GM12872 (cell line): Measurements from ENCODE around the gene MTUS2.

ENCODE experiments used
- TF ChIP-seq, protein P1 (sequence below): IDR thresholded peaks from 3 replicates; pipeline ENCODE4 v1.5.1; 2011; ENCODE audit warnings: low read depth, mild to moderate bottlenecking, low read length, moderate library complexity; ENCODE audit not compliant: insufficient read depth

The MTUS2 gene

DNA sequence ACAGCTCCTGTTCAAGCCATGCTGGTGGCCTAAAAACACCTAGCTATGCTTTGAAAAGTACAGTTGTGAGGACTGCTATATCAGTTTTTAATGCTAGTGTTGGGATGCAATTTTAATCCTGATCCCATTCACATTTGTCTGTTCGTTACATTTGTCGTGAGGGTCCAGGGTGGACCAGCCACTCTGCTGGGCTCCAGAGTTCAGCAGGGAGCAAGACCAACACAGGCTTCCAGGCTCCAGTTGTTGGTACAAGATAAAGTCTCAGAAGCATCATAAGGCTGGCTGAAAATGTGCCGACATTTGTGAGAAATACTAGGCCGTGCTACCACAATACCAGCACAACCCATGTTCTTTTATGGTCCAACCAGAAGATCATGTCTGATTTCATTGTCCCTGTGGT, 564.7 kb downstream of the MTUS2 start:
- TF ChIP-seq, protein P1, sequence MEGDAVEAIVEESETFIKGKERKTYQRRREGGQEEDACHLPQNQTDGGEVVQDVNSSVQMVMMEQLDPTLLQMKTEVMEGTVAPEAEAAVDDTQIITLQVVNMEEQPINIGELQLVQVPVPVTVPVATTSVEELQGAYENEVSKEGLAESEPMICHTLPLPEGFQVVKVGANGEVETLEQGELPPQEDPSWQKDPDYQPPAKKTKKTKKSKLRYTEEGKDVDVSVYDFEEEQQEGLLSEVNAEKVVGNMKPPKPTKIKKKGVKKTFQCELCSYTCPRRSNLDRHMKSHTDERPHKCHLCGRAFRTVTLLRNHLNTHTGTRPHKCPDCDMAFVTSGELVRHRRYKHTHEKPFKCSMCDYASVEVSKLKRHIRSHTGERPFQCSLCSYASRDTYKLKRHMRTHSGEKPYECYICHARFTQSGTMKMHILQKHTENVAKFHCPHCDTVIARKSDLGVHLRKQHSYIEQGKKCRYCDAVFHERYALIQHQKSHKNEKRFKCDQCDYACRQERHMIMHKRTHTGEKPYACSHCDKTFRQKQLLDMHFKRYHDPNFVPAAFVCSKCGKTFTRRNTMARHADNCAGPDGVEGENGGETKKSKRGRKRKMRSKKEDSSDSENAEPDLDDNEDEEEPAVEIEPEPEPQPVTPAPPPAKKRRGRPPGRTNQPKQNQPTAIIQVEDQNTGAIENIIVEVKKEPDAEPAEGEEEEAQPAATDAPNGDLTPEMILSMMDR = no peak

DNA sequence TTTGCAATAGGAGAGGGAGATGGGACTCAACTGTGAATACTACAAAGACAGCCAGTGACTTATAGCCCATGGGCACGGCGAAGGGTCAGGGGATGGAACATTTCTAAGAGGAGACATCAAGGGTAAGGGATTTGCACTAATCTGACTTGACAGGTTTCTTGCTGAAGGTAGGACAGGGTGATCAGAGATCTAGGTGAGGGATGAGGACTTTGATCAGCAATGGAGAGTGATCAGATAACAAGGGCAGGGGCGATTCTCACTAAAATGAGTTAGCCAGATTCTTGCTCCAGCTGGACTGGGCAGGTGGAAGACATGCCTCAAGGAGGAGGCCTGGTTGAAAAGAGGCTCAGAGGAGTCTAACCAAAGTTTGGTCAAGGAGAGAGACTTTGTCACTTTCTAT, 566.1 kb downstream of the MTUS2 start:
- TF ChIP-seq, protein P1 = no peak

DNA sequence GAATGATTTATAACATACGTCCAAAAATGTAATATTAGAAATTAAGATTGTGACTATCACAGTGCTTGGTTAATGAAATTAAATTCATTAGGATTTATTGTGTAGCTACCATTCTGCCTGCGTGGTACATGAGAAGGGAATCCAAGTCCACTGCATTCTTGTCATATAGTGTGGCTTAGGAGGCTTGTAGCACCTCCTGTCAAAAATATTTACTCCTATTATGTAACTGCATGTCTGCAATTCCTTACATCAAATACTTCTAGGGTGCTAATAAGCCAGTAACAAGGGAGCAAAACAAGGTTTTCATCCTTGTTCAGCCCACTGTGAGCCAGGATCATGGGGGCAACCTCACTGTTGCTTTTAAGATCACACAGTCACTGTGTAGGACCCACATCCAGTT, 576.3 kb downstream of the MTUS2 start:
- TF ChIP-seq, protein P1 = no peak

DNA sequence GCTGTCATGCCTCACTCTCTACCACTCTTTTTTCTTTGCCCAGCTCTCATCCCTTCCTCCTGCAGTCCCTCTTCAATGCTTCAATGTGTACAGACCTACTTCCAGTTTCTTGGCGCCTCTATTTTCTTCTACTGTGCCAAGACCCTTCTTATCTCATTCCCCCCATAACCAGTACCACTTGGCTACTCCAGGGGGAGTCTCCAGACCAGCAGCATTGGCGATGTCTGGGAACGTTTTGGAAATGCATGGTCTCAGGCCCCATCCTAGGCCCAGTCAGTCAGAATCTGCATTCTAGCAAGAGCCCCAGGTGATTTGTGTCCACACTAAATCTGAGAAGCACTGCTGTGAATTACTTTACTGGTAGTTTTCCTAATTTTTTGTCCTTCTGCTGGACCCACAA, 577.1 kb downstream of the MTUS2 start:
- TF ChIP-seq, protein P1 = no peak

DNA sequence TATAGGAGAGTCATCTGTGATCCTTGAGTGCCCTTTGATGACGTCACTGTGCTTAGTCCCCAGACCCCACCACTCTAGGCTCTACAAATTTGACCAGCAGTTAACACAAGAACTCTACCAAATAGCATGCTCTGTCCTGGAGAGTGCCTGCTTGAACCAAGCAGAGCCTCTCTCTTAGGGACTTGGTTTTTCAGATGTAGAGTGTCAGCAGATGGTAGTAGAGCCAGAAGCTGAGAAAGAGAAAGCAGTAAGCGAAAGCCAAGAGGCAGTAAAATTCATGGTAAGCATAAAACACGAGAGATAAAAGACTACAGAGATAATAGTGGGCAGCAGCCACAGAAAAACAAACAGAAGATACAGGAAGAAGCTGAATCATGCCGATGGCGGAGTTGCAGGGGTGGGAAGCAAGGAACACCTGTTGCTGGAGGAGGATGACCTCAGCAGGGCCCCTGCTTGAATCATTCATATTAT, 582.1 kb downstream of the MTUS2 start:
- TF ChIP-seq, protein P1 = no peak

DNA sequence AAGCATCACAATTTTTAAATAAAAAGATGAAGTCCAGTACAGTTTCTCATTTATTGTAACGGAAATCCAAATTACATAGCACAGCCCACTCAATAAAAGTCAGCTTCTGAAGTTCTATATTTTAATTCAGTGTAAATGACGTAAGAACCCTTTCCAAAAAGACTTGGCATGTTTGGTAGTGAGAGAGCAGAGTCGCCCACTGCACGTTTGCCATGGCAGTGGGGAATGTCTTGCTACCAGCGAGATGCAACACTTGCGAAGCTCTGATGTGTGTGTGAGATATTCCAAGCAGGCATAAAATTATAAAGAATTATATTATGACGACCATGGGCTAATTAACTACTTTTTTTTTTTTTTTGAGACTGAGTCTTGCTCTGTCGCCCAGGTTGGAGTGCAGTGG, 585.3 kb downstream of the MTUS2 start:
- TF ChIP-seq, protein P1 = no peak

DNA sequence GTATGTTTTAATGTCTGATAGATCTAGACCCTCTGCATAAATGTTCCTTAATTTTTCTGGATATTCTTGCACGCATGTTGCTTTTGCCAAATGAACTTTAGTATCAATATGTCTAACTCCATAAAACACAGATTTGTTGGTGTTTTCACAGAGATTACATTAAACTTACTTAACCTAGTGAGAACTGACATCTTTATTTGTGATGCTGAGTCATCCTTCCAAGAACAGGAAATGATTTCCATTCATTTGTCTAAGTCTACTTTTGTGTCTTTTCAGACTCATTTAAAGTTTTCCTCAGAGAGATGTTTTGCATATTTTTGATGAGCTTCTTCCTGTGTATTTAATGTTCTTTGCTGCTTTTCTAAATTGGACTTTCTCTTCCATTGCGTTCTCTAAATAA, 591.3 kb downstream of the MTUS2 start:
- TF ChIP-seq, protein P1 = no peak

DNA sequence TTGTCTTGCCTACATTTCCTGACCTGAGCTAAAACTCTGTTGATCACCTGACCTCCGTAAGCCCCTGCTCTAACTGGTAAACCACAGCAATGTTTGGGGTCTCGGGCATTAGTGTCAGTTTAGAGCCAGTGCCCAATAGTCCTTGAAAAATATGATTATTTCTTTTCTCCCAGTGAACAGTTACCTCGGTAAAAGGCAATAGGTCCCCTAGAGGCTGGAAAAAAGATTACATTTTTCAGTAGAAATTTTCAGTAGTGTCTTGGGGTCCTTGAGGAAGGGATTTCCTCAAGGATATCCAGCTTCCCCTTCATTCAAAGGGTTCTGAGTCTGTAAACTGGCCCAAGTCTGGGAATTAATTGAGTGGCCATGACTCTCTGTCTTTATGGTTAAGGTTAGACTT, 597.9 kb downstream of the MTUS2 start:
- TF ChIP-seq, protein P1 = peak; percentile 10; the same call in 1 of the 3 replicates
